Stimulated activated naive CD8-positive, alpha-beta T cell treated with anti-CD3 and anti-CD28 coated beads, Interleukin-15, amount 100 ng/mL, for 72 hours (primary cell): ENCODE data around the gene MS4A6A.
"Not testable (repeated sequence)": the region's sequence is repeated elsewhere in the genome, so short reads cannot be mapped to it uniquely, and the experiment has no call there.

Experiments used
- ATAC-seq: fragments of 150-1000 bp; cut with Tn5 transposase; 2 replicates; pipeline ENCODE4 v1.10.0; 2021; ENCODE audit warnings: mild to moderate bottlenecking, moderate library complexity
- DNase-seq, 2 donors: peaks; one replicate each; pipeline ENCODE4 v3.0.0; 2021 to 2022
- H3K27ac Mint-ChIP-seq, 2 donors: one replicate each; pipeline ENCODE4 v1.8.0; 2022; ENCODE audit warnings: mild to moderate bottlenecking in 2 of 2, mixed read lengths in 2 of 2, moderate library complexity in 2 of 2
- H3K27me3 Mint-ChIP-seq: one replicate; pipeline ENCODE4 v1.8.0; 2022; ENCODE audit warnings: mixed read lengths
- H3K4me1 Mint-ChIP-seq: one replicate; pipeline ENCODE4 v1.8.0; 2022; ENCODE audit warnings: mild to moderate bottlenecking, mixed read lengths
- H3K4me3 Mint-ChIP-seq, 2 donors: one replicate each; pipeline ENCODE4 v1.8.0; 2022; ENCODE audit warnings: mild to moderate bottlenecking in 2 of 2, mixed read lengths in 2 of 2, moderate library complexity in 1 of 2
- H3K9me3 Mint-ChIP-seq, 2 donors: one replicate each; pipeline ENCODE4 v1.8.0; 2022; ENCODE audit warnings: mixed read lengths in 2 of 2

The MS4A6A gene

GRCh38 chr11:60161766-60162165 is 21.1 kb downstream of the MS4A6A start:
- Mint-ChIP-seq H3K4me3 (no peak overlapping the region), H3K9me3 (peaks cover 4 to 6% of the 10 kb centered on the region in 2 donors), H3K27ac (no peak overlapping the region), H3K27me3 (no peaks in the 10 kb centered on the region), H3K4me1 (peaks cover 17% of the 10 kb centered on the region)
- ATAC-seq: no peak
- DNase-seq: no peak

- no peaks in the 10 kb centered on the region for H3K27me3 Mint-ChIP-seq
- ATAC-seq (no peak), DNase-seq (no peak)
- no peak overlapping the region for H3K27ac Mint-ChIP-seq
- peaks cover 17% of the 10 kb centered on the region for H3K4me1 Mint-ChIP-seq
- H3K9me3 Mint-ChIP-seq: peaks cover 6 to 7% of the 10 kb centered on the region in 2 donors
- H3K4me3 Mint-ChIP-seq: no peak overlapping the region
Measured at GRCh38 chr11:60161107-60161506, 21.8 kb downstream of the MS4A6A start.

GRCh38 chr11:60159868-60160267 is 23.0 kb downstream of the MS4A6A start:
- Mint-ChIP-seq H3K27me3 (no peaks in the 10 kb centered on the region), H3K9me3 (peaks cover 5 to 6% of the 10 kb centered on the region in 2 donors), H3K27ac (no peak overlapping the region), H3K4me1 (peaks cover 7% of the 10 kb centered on the region), H3K4me3 (no peak overlapping the region)
- DNase-seq: no peak
- no peak for ATAC-seq

- Mint-ChIP-seq H3K9me3 (peaks cover 4 to 6% of the 10 kb centered on the region in 2 donors), H3K4me3 (no peak overlapping the region), H3K27ac (no peak overlapping the region), H3K27me3 (no peaks in the 10 kb centered on the region), H3K4me1 (peaks cover under 1% of the 10 kb centered on the region)
- ATAC-seq: no peak
- no peak for DNase-seq
Measured at GRCh38 chr11:60159284-60159683, 23.6 kb downstream of the MS4A6A start.

- Mint-ChIP-seq H3K9me3 (peaks cover 1 to 4% of the 10 kb centered on the region in 2 donors), H3K4me3 (no peak overlapping the region), H3K4me1 (no peaks in the 10 kb centered on the region), H3K27me3 (no peaks in the 10 kb centered on the region), H3K27ac (no peak overlapping the region)
- ATAC-seq (no peak), DNase-seq (no peak)
Measured at GRCh38 chr11:60158636-60159035, 24.2 kb downstream of the MS4A6A start.

- Mint-ChIP-seq H3K27ac (no peak overlapping the region), H3K27me3 (no peaks in the 10 kb centered on the region), H3K4me3 (no peak overlapping the region), H3K4me1 (no peaks in the 10 kb centered on the region), H3K9me3 (peaks cover 0 to 4% of the 10 kb centered on the region in 2 donors)
- DNase-seq (no peak), ATAC-seq (no peak)
Measured at GRCh38 chr11:60155931-60156330, 27.0 kb downstream of the MS4A6A start.

- not testable (repeated sequence) for DNase-seq, ATAC-seq
Measured at GRCh38 chr11:60152727-60153126, 30.2 kb downstream of the MS4A6A start.

GRCh38 chr11:60150279-60150678 is 32.6 kb downstream of the MS4A6A start:
- no peaks in the 10 kb centered on the region for H3K27me3 Mint-ChIP-seq

More at GRCh38 chr11:60152727-60153126, 30.2 kb downstream of the MS4A6A start:
- not testable (repeated sequence) for H3K4me3 Mint-ChIP-seq, H3K9me3 Mint-ChIP-seq, H3K27ac Mint-ChIP-seq, H3K27me3 Mint-ChIP-seq, H3K4me1 Mint-ChIP-seq

GRCh38 chr11:60145677-60146076 is 37.2 kb downstream of the MS4A6A start:
- Mint-ChIP-seq H3K27ac (no peak overlapping the region), H3K27me3 (no peaks in the 10 kb centered on the region), H3K9me3 (no peaks in the 10 kb centered on the region), H3K4me1 (no peaks in the 10 kb centered on the region), H3K4me3 (no peak overlapping the region)
- ATAC-seq (no peak), DNase-seq (no peak)

More at GRCh38 chr11:60150279-60150678, 32.6 kb downstream of the MS4A6A start:
- H3K9me3 Mint-ChIP-seq: no peaks in the 10 kb centered on the region
- DNase-seq: no peak
- no peak overlapping the region for H3K4me3 Mint-ChIP-seq
- H3K4me1 Mint-ChIP-seq: no peaks in the 10 kb centered on the region
- ATAC-seq: no peak
- no peak overlapping the region for H3K27ac Mint-ChIP-seq

- ATAC-seq: no peak
- Mint-ChIP-seq H3K27me3 (no peaks in the 10 kb centered on the region), H3K27ac (no peak overlapping the region), H3K9me3 (no peaks in the 10 kb centered on the region), H3K4me1 (no peaks in the 10 kb centered on the region), H3K4me3 (no peak overlapping the region)
- DNase-seq: no peak
Measured at GRCh38 chr11:60143768-60144167, 39.1 kb downstream of the MS4A6A start.

- peaks cover 7% of the 10 kb centered on the region for H3K27me3 Mint-ChIP-seq
- no peak overlapping the region for H3K4me3 Mint-ChIP-seq
- no peak for DNase-seq
- no peaks in the 10 kb centered on the region for H3K4me1 Mint-ChIP-seq
- no peak for ATAC-seq
- no peak overlapping the region for H3K27ac Mint-ChIP-seq
- H3K9me3 Mint-ChIP-seq: peaks cover 9 to 10% of the 10 kb centered on the region in 2 donors
Measured at GRCh38 chr11:60133917-60134316, 49.0 kb downstream of the MS4A6A start.

GRCh38 chr11:60131912-60132311 is 51.0 kb downstream of the MS4A6A start:
- Mint-ChIP-seq H3K4me3 (no peak overlapping the region), H3K4me1 (no peaks in the 10 kb centered on the region), H3K9me3 (peaks cover 9 to 10% of the 10 kb centered on the region in 2 donors), H3K27ac (no peak overlapping the region), H3K27me3 (peaks cover 7% of the 10 kb centered on the region)
- ATAC-seq (no peak), DNase-seq (no peak)

- H3K4me3 Mint-ChIP-seq: no peak overlapping the region
- DNase-seq (no peak), ATAC-seq (no peak)
- H3K27ac Mint-ChIP-seq: peak overlapping the region in 1 of 2 donors; percentile 21
- no peaks in the 10 kb centered on the region for H3K27me3 Mint-ChIP-seq
- H3K4me1 Mint-ChIP-seq: no peaks in the 10 kb centered on the region
- H3K9me3 Mint-ChIP-seq: peaks cover 9 to 10% of the 10 kb centered on the region in 2 donors
Measured at GRCh38 chr11:60130496-60130895, 52.4 kb downstream of the MS4A6A start.

- no peak for DNase-seq
- Mint-ChIP-seq H3K27me3 (no peaks in the 10 kb centered on the region), H3K4me1 (no peaks in the 10 kb centered on the region), H3K27ac (no peak overlapping the region), H3K9me3 (peaks cover 9% of the 10 kb centered on the region in 2 donors), H3K4me3 (no peak overlapping the region)
- ATAC-seq: no peak
Measured at GRCh38 chr11:60129853-60130252, 53.0 kb downstream of the MS4A6A start.

GRCh38 chr11:60128866-60129265 is 54.0 kb downstream of the MS4A6A start:
- H3K4me1 Mint-ChIP-seq, H3K27me3 Mint-ChIP-seq, H3K27ac Mint-ChIP-seq, DNase-seq, H3K9me3 Mint-ChIP-seq, ATAC-seq, H3K4me3 Mint-ChIP-seq: not testable (repeated sequence)

GRCh38 chr11:60128376-60128775 is 54.5 kb downstream of the MS4A6A start:
- Mint-ChIP-seq H3K4me3 (no peak overlapping the region), H3K4me1 (no peaks in the 10 kb centered on the region), H3K27me3 (no peaks in the 10 kb centered on the region), H3K27ac (no peak overlapping the region), H3K9me3 (peaks cover 3 to 5% of the 10 kb centered on the region in 2 donors)
- DNase-seq: no peak
- no peak for ATAC-seq

- ATAC-seq (no peak), DNase-seq (no peak)
- Mint-ChIP-seq H3K27ac (no peak overlapping the region), H3K4me3 (no peak overlapping the region), H3K27me3 (no peaks in the 10 kb centered on the region), H3K4me1 (no peaks in the 10 kb centered on the region), H3K9me3 (no peaks in the 10 kb centered on the region)
Measured at GRCh38 chr11:60127311-60127811, 55.5 kb downstream of the MS4A6A start.
